ENCODE results near the gene DLD.
"Not testable (repeated sequence)": the region's sequence is repeated elsewhere in the genome, so short reads cannot be mapped to it uniquely, and the experiment has no call there.

Gene DLD

DNA sequence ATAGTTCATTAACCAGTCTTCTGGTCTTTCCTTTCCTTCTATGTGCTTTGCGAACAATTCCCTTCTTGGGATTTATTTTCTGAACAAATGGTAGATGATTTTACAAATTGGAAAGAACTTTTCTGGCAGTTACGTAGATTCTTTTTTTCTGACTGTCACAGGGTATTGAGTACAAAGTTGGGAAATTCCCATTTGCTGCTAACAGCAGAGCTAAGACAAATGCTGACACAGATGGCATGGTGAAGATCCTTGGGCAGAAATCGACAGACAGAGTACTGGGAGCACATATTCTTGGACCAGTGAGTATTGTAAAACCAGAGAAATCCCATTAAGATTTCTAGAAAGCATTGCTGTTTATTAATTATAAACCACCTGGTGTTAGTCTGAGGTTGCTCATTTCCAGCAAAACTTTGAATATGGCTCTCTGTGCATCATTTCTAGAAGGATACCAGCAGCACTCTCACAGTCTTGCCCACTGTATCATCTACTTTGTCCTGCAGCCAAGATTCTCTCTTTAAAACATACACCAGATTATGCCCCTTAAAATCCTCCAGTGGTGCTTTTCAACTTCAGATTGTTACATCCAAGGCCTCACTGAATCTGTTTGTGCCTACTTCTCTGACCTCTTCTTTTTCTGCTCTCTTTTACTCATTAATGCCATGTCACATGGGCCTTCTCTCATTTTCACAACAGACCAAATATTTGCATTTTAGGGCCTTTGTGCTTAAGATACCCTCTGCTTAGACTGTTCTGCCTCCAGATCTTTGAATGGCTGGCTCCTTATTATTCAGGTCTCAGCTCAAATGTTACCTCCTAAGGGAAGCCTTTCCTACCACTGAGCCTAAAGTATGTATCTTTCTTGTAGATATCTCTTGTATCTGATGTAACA is 27.0 kb downstream of the DLD start:
- DNase-seq = no peak

DNA sequence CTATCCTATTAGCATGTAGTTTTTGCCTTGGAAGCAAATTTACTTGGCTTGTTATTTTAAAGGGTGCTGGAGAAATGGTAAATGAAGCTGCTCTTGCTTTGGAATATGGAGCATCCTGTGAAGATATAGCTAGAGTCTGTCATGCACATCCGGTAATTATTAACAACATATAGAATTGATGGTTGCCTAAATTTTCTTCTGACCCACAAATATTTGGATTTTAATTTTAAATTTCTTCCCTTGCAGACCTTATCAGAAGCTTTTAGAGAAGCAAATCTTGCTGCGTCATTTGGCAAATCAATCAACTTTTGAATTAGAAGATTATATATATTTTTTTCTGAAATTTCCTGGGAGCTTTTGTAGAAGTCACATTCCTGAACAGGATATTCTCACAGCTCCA is 28.0 kb downstream of the DLD start:
- DNase-seq = no peak

DNA sequence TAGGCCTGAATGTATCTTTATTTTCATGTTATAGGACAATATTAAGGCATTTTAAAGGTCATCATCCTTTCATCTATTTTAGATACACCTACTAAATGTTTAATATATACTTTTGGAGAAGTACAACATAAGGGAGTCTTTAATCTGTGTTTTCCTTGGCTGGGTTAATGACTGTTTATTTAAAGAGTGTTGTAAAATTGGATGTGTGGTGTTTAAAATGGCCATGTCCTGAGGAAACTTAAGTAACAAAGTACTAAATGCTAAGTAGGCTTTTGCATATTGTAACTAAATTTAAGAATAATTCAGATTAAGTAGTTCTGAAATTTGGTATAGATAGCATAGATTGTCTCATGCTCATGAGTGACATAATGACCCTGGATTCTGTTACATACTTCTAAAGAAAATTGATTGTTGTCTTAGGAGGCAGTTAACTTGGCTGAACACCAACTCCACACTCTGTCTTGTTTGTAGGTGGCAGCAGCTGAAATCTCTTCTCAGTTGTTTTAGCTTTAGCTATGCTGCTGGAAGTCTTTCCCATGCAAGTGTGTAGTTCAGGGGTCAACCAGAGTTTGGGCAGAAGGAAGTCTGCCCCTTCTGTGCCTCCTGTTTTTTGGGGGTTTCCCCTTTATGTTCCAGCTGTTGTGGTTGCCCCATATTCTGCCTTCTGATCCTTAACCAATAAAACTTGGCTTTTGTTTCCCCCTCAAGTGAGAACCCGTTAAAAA is 29.2 kb downstream of the DLD start:
- no peak for DNase-seq

DNA sequence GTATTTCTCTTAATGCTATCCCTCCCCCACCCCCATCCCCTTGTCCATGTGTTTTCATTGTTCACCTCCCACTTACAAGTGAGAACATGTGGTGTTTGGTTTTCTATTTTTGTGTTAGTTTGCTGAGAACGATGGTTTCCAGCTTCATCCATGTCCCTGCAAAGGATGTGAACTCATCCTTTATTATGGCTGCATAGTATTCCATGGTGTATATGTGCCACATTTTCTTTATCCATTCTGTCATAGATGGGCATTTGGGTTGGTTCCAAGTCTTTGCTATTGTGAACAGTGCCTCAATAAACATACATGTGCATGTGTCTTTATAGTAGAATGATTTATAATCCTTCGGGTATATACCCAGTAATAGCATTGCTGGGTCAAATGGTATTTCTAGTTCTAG is 30.8 kb downstream of the DLD start:
- not testable (repeated sequence) for DNase-seq

DNA sequence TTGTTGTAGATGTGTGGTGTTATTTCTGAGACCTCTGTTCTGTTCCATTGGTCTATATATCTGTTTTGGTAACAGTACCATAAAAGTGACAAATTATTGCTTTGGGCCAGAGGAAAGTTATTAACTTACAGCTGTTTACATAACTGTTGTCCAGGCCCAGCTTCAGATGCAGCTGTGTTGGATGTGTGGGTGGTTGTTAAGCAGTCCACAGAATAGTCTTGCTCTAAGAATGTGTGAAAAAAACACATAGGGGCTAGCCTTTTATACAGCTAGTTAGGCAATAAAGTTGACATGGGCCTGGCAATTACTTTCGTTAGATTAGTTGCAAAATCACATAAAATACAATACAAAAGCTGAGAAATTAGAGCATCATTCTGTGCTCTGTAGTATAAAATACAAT is 31.9 kb downstream of the DLD start:
- no peak for DNase-seq

DNA sequence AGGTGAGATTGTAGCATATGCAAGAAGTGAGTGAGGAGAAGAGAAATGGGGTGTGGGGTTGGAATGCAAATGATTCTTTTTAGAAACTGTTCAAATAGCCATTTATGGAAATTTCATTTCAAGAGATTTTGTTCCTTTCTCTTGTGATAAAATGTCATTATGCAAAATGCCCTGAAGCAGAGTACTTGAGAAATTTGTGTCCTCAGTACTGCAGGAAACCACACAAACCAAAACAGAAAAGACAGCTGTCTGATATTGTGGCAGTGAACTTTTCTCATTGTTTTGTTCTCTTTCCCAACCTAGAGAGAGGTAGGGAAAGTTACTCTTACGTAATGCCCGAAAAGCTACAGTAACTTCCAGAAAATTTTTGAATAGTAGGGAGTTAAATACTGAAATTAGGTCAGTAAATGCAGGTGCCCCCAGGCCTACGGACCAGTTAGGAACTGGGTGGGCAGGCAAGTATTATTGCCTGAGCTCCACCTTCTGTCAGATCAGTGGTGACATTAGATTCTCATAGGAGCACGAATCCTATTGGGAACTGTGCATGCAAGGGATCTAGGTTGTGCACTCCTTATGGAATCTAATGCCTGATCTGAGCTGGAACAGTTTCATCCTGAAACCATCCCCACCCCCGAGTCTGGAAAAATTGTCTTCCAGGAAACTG is 34.0 kb downstream of the DLD start:
- peak; percentile 72 for DNase-seq

DNA sequence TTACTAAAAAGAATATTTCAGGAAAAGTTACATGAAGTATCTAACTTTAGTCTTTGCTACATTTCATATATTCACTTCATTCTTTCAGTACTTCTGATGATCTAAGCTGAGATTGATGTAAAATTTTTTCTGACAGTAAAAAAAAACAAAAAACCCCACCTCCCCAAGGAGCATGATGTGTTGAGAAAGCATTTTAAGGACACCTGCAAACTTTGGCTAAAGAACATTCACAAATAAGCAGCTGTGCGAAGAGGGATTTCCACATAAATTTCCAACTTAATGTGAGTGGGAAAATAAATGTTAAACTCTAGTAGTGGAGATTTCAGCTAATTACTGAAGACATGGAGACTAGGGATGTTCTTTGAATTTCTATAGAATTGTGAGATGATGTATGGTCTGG is 35.5 kb downstream of the DLD start:
- no peak for DNase-seq

DNA sequence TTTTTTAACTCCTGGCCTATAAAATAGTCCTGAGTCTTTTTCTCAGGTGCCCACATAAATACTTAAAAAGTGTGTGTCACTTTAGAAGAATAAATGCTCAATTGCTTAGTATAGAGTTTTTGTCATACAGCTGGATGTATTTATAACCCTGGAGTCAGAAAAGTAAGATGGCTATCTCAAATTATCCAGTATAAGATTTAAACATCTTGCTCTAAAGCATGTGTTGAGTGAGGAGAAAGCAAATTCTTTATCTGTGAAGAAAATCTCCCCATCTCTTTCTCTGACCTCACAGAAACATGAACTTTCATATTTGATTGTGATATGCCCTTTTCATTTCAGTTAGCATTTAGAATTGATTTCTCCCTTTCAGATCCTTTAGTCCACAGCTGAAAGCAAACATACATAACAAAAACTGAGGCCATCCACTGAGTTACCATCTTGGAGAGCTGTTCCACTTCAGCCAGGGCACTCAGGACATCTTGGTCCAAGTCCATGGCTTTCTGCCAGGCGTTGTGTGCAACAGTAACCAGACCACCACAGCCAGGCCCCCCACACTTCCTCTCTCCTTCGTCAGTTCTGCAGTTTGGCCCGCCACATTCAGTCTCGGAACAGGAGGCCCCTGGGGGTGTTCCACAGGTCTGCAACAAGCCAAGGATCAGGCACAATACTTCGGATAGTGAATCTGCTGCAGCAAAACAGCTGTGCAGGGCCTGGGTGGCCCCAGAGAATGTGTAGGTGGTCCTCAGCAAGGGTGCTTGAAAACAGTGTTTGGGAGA is 40.9 kb downstream of the DLD start:
- DNase-seq = no peak

DNA sequence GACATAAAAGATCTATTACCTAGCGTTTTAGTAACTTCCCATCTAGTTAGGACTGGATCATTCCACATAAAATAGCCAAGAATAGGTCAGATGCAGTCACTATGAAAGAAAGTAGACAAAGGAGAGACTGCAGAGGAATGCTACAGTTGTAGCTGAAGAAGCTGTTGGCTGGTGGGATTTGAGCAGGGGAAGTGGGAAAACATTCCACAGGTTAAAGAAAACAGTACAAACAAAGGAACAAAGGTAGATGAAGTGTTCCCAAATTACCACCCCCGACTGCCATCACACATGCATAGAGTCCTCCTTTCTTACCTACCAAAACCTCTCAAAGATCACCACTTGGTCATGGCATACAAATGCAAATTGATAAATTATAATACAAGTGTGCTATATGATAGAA is 41.8 kb downstream of the DLD start:
- no peak for DNase-seq

DNA sequence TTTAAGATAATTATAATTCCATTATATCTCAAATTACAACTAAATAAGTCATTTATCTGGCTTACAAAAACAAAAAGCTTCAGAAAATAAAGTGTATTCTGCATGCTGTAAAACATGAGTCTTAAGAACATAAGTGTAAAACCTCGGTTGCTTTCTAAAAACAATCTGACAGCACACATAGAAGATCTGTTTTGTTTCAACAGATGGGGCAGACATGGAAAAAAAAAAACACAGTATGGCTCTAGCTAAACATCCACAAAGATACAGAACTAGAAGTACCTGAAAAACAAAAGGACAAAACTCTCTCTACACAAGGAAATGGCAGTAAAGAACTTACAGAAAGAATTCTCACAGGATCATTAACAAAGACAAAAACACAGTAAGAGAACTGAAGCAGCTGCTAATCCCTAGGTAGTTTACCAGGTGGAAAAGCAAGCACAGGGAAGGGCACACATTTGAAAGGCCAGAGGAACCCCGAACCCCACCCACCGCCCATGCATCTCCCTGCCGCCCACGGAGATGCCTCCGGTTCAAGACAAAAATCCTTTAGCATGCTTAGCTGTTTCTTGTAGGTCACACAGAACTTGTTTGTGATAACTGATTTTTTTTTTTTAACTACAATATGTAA is 42.5 kb downstream of the DLD start:
- DNase-seq = no peak

DNA sequence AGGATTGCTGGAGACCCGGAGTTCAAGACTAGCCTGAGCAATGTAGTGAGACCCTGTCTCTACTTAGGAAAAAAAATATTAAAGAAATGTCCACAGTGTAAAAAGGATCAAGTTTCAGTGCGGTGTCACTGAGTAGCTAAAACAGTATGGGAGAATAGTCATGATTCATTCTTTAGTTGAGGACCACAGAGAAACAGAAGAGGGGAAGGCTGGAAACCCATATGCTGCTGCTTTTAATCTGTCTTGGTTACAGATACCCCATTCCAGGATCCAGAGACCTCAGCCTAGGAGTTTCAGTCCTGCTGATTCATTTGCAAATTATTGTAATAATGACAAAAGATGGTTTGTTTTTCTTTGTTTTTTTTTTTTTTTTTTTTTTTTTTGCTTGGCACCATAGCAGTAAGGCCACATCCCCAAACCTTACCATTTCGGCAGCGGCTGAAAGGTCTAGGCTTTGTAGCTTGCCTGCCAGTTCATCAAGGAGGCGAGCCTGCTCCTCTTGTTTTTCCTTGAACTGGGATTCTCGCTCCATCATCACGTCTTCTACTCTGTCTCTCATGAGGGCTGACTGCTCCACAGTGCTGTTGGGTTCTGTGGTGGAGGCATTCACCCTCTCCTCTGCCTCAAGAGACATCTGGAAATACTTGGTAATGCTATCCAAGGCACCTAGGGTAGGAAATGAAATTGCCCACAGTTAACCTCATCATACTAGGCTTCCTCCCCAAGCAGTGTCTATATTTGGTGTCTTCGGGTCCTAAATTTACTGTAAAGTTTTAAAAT is 44.2 kb downstream of the DLD start:
- DNase-seq = no peak

DNA sequence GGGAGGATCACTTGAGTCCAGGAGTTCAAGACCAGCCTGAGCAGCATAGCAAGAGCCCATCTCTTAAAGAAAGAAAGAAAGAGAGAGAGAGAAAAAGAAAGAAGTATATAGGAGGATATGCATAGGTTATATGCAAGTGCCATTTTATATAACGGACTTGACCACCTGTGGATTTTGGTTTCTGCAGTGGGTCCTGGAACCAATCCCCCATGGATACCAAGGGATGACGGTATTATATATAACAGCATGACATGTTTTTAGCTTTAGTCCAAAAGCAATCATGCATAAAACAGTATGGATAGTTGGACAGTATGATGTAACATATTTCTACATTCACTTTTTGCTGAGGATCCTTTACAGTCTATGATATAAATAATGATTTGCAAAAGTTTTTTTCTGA is 45.3 kb downstream of the DLD start:
- DNase-seq = no peak

DNA sequence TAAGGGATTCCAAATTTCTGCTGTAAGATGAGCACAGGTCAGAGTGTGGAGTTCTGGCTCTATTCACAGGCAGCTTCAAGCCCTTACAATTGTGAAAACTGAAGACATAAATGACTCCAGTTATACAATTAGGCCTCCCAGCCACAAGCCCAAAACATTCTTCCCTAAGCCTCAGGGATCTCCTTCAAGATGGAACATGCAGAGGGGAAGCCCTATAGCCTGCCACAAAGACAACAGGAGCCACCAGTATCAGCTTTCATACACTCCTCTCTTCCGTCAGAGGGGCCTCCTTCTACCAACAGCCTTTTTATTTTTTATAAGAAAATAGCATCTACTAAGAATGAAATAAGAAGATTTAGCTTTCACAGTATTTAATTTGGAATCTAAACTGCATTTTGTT is 46.5 kb downstream of the DLD start:
- no peak for DNase-seq

DNA sequence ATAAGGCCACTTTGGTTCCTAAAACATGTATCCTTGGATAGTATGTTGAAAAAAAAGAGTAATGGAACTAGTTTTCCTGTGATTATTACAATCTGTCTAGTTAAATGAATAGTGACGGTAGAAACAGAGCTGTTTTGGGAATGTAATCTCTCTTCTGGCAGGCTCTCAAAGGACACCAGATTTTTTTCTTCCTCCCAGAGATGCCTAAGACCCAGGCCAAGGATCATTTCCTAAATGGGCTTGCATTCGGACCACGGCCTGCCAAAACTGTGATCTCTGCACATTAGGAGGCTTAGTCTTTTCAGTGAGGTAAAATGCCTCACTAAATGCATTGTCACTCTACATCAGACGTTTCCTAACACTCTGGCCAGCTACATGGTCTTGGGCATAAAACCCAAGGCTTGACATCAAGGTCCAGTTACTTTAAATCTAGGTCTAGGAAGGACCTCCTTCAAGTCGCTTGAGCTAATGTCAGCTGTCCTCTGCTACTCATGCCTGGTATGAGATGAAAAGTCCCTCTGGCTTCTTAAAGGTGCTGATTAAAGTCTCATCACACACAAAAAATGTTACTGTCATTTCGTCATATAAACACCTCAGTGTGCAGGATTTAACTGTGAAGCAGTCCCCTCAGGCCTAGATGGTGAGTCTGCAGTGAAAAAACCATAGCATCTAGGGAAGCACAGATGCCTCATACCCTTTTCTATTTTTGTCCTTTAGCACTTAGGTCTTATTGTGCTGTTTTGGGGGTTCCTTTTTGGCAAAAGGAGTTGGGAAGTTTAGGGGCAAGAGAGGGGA is 47.7 kb downstream of the DLD start:
- DNase-seq = no peak

DNA sequence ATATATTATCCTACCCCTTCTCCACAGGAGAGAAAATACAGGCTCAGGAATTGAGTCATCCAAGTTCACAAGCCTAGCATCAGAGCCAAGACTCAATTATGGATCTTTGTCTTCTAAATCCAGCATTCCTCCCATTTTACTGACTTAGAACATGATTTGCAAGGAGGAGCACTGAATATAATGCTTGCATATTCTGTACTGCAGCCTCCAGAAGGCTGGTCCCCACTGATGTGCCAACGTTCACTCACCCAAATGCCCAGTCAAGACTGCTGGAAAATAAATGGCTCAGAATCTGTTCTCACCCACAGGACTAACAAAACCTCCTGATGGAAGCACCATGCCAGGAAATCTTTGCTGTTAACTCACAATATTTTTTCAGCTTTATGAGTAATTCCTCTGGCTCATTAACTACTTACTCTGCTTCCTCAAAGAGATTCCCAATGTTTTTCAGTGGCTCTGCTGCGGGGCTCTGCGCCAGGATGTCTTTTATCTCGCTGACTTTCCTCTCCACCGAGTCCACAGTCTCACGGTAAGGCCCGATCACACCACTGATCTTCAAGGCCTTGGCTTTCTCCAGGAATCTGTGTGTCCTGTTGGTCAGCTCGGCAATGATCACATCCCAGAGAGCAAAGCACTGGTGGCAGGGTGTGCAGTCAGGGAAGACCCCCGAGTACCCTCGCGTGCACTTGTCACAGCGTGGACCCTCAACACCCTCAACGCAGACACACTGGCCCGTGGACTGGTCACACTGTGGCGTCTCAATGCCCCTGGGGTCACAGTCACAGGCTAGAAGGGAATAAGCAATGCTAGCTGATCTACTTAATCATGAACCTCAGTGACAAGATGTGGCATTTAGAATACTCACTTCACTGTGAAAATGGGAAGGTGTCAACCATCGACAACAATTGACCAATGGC is 48.8 kb downstream of the DLD start:
- no peak for DNase-seq

DNA sequence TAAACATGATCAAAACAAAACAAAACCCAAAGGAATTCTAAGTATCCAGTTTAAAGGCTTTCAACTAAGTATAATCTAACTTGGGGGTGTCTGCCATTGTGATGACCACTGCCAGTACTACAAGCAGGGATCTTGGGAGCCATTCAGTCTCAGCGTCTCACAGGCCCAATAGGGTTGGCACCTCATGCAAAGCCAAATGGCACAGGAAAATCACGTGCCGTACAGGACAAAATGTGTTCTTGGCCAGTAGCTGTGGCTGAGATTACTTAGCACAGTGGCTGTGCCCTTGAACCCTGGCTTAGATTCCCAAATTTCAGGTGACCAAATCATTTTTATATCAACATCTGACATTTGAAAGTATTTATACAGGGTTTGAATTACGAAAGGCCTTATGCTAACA is 50.0 kb downstream of the DLD start:
- DNase-seq = no peak

DNA sequence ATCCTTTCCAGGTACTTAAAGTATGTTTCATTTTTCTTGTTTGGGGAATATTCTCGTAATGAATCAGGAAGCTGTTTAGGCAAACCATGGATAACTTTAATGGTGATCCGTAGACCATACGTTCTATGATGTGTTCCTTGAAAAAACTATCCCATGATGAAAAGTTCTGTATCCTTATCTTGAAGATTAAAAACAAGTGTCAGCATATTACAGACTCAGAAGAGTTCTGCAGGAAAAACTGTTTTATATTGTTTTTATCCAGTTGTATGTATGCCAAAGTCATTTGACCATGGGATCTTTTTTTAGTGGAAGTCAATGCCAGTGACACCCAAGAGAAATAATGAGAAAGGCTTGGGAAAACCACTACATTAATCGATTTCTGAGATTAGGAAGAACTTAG is 52.0 kb downstream of the DLD start:
- no peak for DNase-seq

DNA sequence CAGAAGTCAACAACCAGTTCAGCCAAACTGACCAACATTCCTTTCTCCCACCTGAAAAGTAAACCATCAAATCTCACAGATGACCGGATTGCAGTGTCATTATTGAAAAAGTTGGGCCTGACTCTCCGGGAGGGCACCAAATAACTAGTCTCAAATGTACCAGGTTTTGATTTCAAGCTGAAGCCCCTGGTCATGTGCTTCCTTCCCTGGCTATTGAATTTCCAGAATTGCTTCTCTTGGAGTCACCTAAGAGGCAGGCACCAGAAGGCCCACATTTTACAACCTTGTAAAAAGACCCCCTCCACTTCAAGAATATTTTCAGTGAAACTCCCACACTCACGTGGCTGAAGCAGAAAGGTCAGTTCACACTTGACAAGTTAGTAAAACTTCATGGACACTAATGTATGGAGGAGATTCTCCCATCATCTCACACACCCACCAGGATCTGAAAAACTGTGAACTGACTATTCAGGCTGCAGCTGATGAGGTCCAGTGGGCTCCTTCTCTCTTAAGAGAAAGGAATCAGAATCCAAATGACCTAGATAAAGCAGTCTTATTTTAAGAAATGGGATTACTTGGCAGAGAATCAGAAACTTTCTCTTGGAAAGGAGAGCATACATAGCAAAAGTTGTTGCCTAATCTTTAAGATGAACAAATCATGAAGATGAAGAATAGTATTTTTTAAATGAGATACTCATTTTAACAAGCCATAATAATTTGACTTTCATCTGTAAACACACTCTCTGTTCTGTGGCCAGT is 53.6 kb downstream of the DLD start:
- DNase-seq = no peak

DNA sequence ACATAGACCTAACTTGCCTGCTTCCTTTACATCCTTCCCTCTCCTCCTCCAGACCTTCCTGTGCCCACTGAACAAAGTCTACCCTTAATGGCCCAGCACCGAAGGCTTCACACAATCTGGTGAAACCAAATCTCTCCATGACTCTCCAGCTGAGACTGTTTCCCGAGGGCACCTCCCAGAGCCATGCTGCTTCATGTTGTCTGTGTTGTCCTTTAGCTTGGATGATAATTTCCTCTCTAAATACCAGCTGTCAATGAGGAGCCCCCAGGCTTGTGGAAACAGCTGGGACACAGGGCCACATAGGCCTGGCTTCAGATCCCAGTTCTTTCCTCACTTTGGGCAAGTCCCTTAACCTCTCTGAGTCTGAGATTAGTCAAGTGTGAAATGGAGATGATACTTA is 54.3 kb downstream of the DLD start:
- DNase-seq = no peak

Measured in GF-D8 (cell line).